ENCODE measurements around the gene OR6N1. TPM values are rescaled to one million over a fixed set of nuclear protein-coding genes. Genes with fewer than 3 reads are reported as not detected.

OR6N1 gene
- total RNA-seq = not detected in 2 replicates

GRCh38 chr1:158771950-158772866 lies at the start of gene OR6N1:
OR6N1 (minus strand) TSS chr1:158772195; CDS start chr1:158766682, 5,513 bp downstream.
- DNase-seq (ENCODE audit: low read depth) = no peak

GRCh38 chr1:158821723-158822122 lies 49.7 kb upstream of the OR6N1 start:
- DNase-seq (ENCODE audit: low read depth) = no peak

- no peak for DNase-seq (ENCODE audit: low read depth)
These were observed 47.8 kb upstream of the OR6N1 start for GRCh38 chr1:158819461-158820443.

- DNase-seq (ENCODE audit: low read depth) = no peak
These were observed 47.0 kb upstream of the OR6N1 start for GRCh38 chr1:158818975-158819431.

GRCh38 chr1:158818560-158818959 lies 46.6 kb upstream of the OR6N1 start:
- DNase-seq (ENCODE audit: low read depth) = no peak

GRCh38 chr1:158814970-158815369 lies 43.0 kb upstream of the OR6N1 start:
- DNase-seq (ENCODE audit: low read depth) = no peak

GRCh38 chr1:158813164-158813563 lies 41.2 kb upstream of the OR6N1 start:
- no peak for DNase-seq (ENCODE audit: low read depth)

- DNase-seq (ENCODE audit: low read depth) = no peak
These were observed 40.3 kb upstream of the OR6N1 start for GRCh38 chr1:158812336-158812735.

- no peak for DNase-seq (ENCODE audit: low read depth)
These were observed 38.3 kb upstream of the OR6N1 start for GRCh38 chr1:158810311-158810710.

- no peak for DNase-seq (ENCODE audit: low read depth)
These were observed 37.9 kb upstream of the OR6N1 start for GRCh38 chr1:158809862-158810261.

- no peak for DNase-seq (ENCODE audit: low read depth)
These were observed 37.3 kb upstream of the OR6N1 start for GRCh38 chr1:158809256-158809655.

- no peak for DNase-seq (ENCODE audit: low read depth)
These were observed 35.0 kb upstream of the OR6N1 start for GRCh38 chr1:158806916-158807536.

GRCh38 chr1:158803678-158804077 lies 31.7 kb upstream of the OR6N1 start:
- DNase-seq (ENCODE audit: low read depth) = no peak

GRCh38 chr1:158801396-158801795 lies 29.4 kb upstream of the OR6N1 start:
- DNase-seq (ENCODE audit: low read depth) = no peak

- DNase-seq (ENCODE audit: low read depth) = no peak
These were observed 28.5 kb upstream of the OR6N1 start for GRCh38 chr1:158800526-158800925.

GRCh38 chr1:158799689-158800088 lies 27.7 kb upstream of the OR6N1 start:
- DNase-seq (ENCODE audit: low read depth) = no peak

GRCh38 chr1:158798531-158798930 lies 26.5 kb upstream of the OR6N1 start:
- DNase-seq (ENCODE audit: low read depth) = no peak

- DNase-seq (ENCODE audit: low read depth) = no peak
These were observed 22.3 kb upstream of the OR6N1 start for GRCh38 chr1:158794247-158794646.

- no peak for DNase-seq (ENCODE audit: low read depth)
These were observed 21.6 kb upstream of the OR6N1 start for GRCh38 chr1:158793604-158794003.

- no peak for DNase-seq (ENCODE audit: low read depth)
These were observed 9.1 kb upstream of the OR6N1 start, which contains the start of gene OR6N2 for GRCh38 chr1:158781104-158781503. OR6N2 (minus strand) TSS chr1:158781204; CDS start chr1:158777635, 3,569 bp downstream.

GRCh38 chr1:158754420-158754819 lies 17.6 kb downstream of the OR6N1 start, which contains the start of gene OR6K6:
OR6K6 (plus strand) TSS chr1:158754720; CDS start chr1:158754888, 168 bp downstream.
- no peak for DNase-seq (ENCODE audit: low read depth)
